Endothelial cell of umbilical vein (primary cell): ENCODE results near the gene MAG. TPM values are rescaled to one million over a fixed set of nuclear protein-coding genes. Genes with fewer than 3 reads are reported as not detected.

Experiments used
- BruUV-seq: library from RNA; stranded (reverse); fragments of 400-500 nt; replicated peaks from 2 replicates; lab custom pipeline; 2021; lab: Mats Ljungman, UMichigan
- CTCF ChIA-PET: fragments of 300-600, 350-600 bp; sonication (Branson Sonifier 250); formaldehyde crosslinking; loops from one replicate; lab custom pipeline; 2021; ENCODE audit warnings: antibody characterized with exemption, inconsistent platforms; lab: Charles Lee
- POLR2A ChIA-PET: fragments of 300-600, 350-600 bp; sonication (Branson Sonifier 250); formaldehyde crosslinking; loops from one replicate; lab custom pipeline; 2021; ENCODE audit warnings: antibody characterized with exemption, inconsistent platforms; lab: Charles Lee
- DNase-seq: peaks from one replicate; pipeline ENCODE4 v3.0.0-alpha.2; 2011; ENCODE audit warnings: low read depth, low spot score
- FAIRE-seq: peaks from 2 replicates; lab custom pipeline; 2011; peaks lifted over from hg19 to GRCh38; lab: Jason Lieb, UNC
- H2AFZ ChIP-seq: 2 replicates; pipeline ENCODE4 v1.6.0; 2012; ENCODE audit warnings: low read depth, low read length, control low read depth, inconsistent platforms
- H3K27ac ChIP-seq: 2 replicates; pipeline ENCODE4 v1.5.1; 2011; ENCODE audit warnings: low read depth, mild to moderate bottlenecking, control low read depth, low read length, moderate library complexity; ENCODE audit not compliant: insufficient read depth
- H3K27me3 ChIP-seq, 2 experiments: 2 replicates each; pipeline versions ENCODE4 v1.6.0 to v1.6.1; 2011; ENCODE audit warnings: low read length in 2 of 2, mixed read lengths in 1 of 2; ENCODE audit not compliant: control insufficient read depth in 2 of 2, insufficient read depth in 2 of 2
- H3K36me3 ChIP-seq, 2 experiments: 2 replicates in 1 of 2; 3 replicates in 1 of 2; pipeline ENCODE4 v1.5.1; 2011; ENCODE audit warnings: low read length in 2 of 2, mild to moderate bottlenecking in 1 of 2, moderate library complexity in 1 of 2; ENCODE audit not compliant: control insufficient read depth in 2 of 2, insufficient read depth in 2 of 2; ENCODE audit errors: extremely low read depth in 1 of 2
- H3K4me1 ChIP-seq: 3 replicates; pipeline ENCODE4 v1.5.1; 2011; ENCODE audit warnings: mild to moderate bottlenecking, low read length; ENCODE audit not compliant: control insufficient read depth, insufficient read depth; ENCODE audit errors: extremely low read depth
- H3K4me2 ChIP-seq: 2 replicates; pipeline ENCODE4 v1.6.1; 2011; ENCODE audit warnings: low read length, control low read depth, mixed read lengths; ENCODE audit not compliant: insufficient read depth
- H3K4me3 ChIP-seq, 3 experiments: fragments of 200-600 bp in 1 of 3; sonication (generic), shearing (Covaris generic) in 1 of 3; replicated peaks in 1 of 3; 2 replicates each; pipeline ENCODE4 v1.5.1; 2011 to 2016; ENCODE audit warnings: control low read depth in 3 of 3, low read length in 3 of 3, mild to moderate bottlenecking in 2 of 3, inconsistent platforms in 1 of 3, low read depth in 1 of 3, moderate library complexity in 1 of 3; ENCODE audit not compliant: insufficient read depth in 1 of 3
- H3K79me2 ChIP-seq: 2 replicates; pipeline ENCODE4 v1.6.0; 2012; ENCODE audit warnings: low read length, inconsistent platforms; ENCODE audit not compliant: control insufficient read depth, insufficient read depth
- H3K9ac ChIP-seq: replicated peaks from 2 replicates; pipeline ENCODE3; 2011; ENCODE audit warnings: low read length, control low read depth; ENCODE audit not compliant: insufficient read depth; ENCODE audit errors: extremely low read depth
- H3K9me1 ChIP-seq: replicated peaks from 3 replicates; pipeline ENCODE4 v1.6.0; 2011; ENCODE audit warnings: mild to moderate bottlenecking, low read length; ENCODE audit not compliant: control insufficient read depth, insufficient read depth; ENCODE audit errors: extremely low read depth
- H3K9me3 ChIP-seq: replicated peaks from 2 replicates; pipeline ENCODE4 v1.5.1; 2012; ENCODE audit warnings: low read length, inconsistent platforms; ENCODE audit not compliant: control insufficient read depth, insufficient read depth
- H4K20me1 ChIP-seq: replicated peaks from 2 replicates; pipeline ENCODE3; 2011; ENCODE audit warnings: mild to moderate bottlenecking, low read length; ENCODE audit not compliant: control insufficient read depth, insufficient read depth; ENCODE audit errors: extremely low read depth
- CTCF ChIP-seq, 2 donors: IDR thresholded peaks; 1 replicate in 1 of 2; 2 replicates in 1 of 2; pipeline ENCODE4 v1.5.1; 2011; ENCODE audit warnings: low read length in 2 of 2, mild to moderate bottlenecking in 2 of 2, moderate library complexity in 2 of 2, control low read depth in 1 of 2, inconsistent platforms in 1 of 2, low read depth in 1 of 2; ENCODE audit not compliant: insufficient read depth in 1 of 2; ENCODE audit errors: extremely low read depth in 1 of 2
- FOS ChIP-seq: IDR thresholded peaks from 2 replicates; pipeline ENCODE4 v1.6.1; 2011; ENCODE audit warnings: mild to moderate bottlenecking, low read length, moderate library complexity, borderline replicate concordance; ENCODE audit not compliant: insufficient read depth
- MAX ChIP-seq: IDR thresholded peaks from 2 replicates; pipeline ENCODE4 v1.6.1; 2011; ENCODE audit not compliant: insufficient read depth, insufficient read length
- dilution Hi-C: fragments of 300-500 bp; cut with MboI; formaldehyde crosslinking; loops from one replicate; pipeline ENCODE4 v1.15.0; 2019; ENCODE audit warnings: low sequenced_read_pairs; ENCODE audit not compliant: extremely low pct_ligation_motif_present
- intact Hi-C: fragments of 100-400 bp; cut with micrococcal nuclease; formaldehyde crosslinking; loops from one replicate; pipeline ENCODE4 v1.10.0; 2022
- polyA plus RNA-seq, 4 experiments: library from polyadenylated mRNA; depleted of rRNA in 3 of 4; stranded (reverse) in 3 of 4; unstranded in 1 of 4; fragments of >200 nt; gene quantifications; 2 replicates each; pipeline versions ENCODE4 v1.2.1 to v1.2.3, GENCODE V29; 2011 to 2012; ENCODE audit warnings: missing spikeins in 1 of 4
- total RNA-seq: library from RNA; stranded (reverse); gene quantifications from 2 replicates; pipeline ENCODE4 v1.2.3, GENCODE V29; 2021

The MAG gene
- total and polyA plus RNA-seq, 2 donors (not counting 3 experiments of a cell fraction or from before 2014, with no cell fraction given): not detected

- no peak overlapping the region for H2AFZ ChIP-seq
- no peak for FAIRE-seq
- H3K79me2 ChIP-seq: no peaks in the 10 kb centered on the region
- no peaks in the 10 kb centered on the region for H3K36me3 ChIP-seq
- intact Hi-C loops (no loop called here), dilution Hi-C loops (no loop called here)
- H3K9me1 ChIP-seq: no peaks in the 10 kb centered on the region
- no peaks in the 10 kb centered on the region for H3K27me3 ChIP-seq
- no peak for DNase-seq
- CTCF ChIA-PET: interaction anchor here (0.6 kb wide), 1 partner anchor 97 kb away, joined by 4 read pairs; no protein-coding TSS in a partner anchor
- no TSS peak for BruUV-seq
- no peak overlapping the region for H3K4me2 ChIP-seq
- no peak overlapping the region for H3K9ac ChIP-seq
- no peaks in the 10 kb centered on the region for H4K20me1 ChIP-seq
- POLR2A ChIA-PET: no interaction called here
- H3K9me3 ChIP-seq: no peaks in the 10 kb centered on the region
- no peak overlapping the region for H3K4me3 ChIP-seq
- TF ChIP-seq FOS (no peak), CTCF (IDR thresholded peaks at IDR 0.05; ENCODE audit: extremely low read depth in 1 of 2, insufficient read depth in 1 of 2, low read depth in 1 of 2, low read length in 2 of 2) (no peak), MAX (no peak)
- H3K4me1 ChIP-seq: no peaks in the 10 kb centered on the region
- no peak overlapping the region for H3K27ac ChIP-seq
These were observed 702 bp upstream of the MAG start for GRCh38 chr19:35291259-35291658.
